Ishikawa (cell line): ENCODE results near the gene DNALI1.

Source experiments
- CEBPB ChIP-seq: IDR thresholded peaks from 2 replicates; pipeline ENCODE4 v1.6.1; 2012
- EP300 ChIP-seq: IDR thresholded peaks from 2 replicates; pipeline ENCODE4 v1.6.1; 2012; ENCODE audit warnings: borderline replicate concordance
- FOXM1 ChIP-seq: IDR thresholded peaks from 2 replicates; pipeline ENCODE4 v1.6.1; 2012; ENCODE audit warnings: low read depth, borderline replicate concordance
- MAX ChIP-seq: IDR thresholded peaks from 2 replicates; pipeline ENCODE4 v1.6.1; 2012
- RAD21 ChIP-seq: IDR thresholded peaks from 2 replicates; pipeline ENCODE4 v1.6.1; 2012; ENCODE audit warnings: low read depth
- REST ChIP-seq: IDR thresholded peaks from 2 replicates; pipeline ENCODE4 v1.6.1; 2012; ENCODE audit warnings: low read depth, mild to moderate bottlenecking
- TAF1 ChIP-seq: IDR thresholded peaks from 2 replicates; pipeline ENCODE4 v1.6.1; 2012; ENCODE audit warnings: low read depth, mild to moderate bottlenecking
- YY1 ChIP-seq: IDR thresholded peaks from 2 replicates; pipeline ENCODE4 v1.6.1; 2012; ENCODE audit warnings: low read depth

- TF ChIP-seq TAF1 (no peak), YY1 (no peak), EP300 (no peak), RAD21 (no peak), REST (no peak), CEBPB (no peak), FOXM1 (no peak), MAX (no peak)
Observed at GRCh38 chr1:37515185-37516034, 41.3 kb upstream of the DNALI1 start.
